Measurements from ENCODE around the gene TNFRSF12A. TPM values are rescaled to one million over a fixed set of nuclear protein-coding genes. Genes with fewer than 3 reads are reported as not detected.

The TNFRSF12A gene, protein sequence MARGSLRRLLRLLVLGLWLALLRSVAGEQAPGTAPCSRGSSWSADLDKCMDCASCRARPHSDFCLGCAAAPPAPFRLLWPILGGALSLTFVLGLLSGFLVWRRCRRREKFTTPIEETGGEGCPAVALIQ
- 630 and 760 TPM in 2 replicates for total RNA-seq

GRCh38 chr16:3020247-3020603 lies at the start of gene TNFRSF12A:
Gene TNFRSF12A (plus strand): TSS chr16:3020368. CDS start chr16:3020398, 30 bp downstream.

DNA sequence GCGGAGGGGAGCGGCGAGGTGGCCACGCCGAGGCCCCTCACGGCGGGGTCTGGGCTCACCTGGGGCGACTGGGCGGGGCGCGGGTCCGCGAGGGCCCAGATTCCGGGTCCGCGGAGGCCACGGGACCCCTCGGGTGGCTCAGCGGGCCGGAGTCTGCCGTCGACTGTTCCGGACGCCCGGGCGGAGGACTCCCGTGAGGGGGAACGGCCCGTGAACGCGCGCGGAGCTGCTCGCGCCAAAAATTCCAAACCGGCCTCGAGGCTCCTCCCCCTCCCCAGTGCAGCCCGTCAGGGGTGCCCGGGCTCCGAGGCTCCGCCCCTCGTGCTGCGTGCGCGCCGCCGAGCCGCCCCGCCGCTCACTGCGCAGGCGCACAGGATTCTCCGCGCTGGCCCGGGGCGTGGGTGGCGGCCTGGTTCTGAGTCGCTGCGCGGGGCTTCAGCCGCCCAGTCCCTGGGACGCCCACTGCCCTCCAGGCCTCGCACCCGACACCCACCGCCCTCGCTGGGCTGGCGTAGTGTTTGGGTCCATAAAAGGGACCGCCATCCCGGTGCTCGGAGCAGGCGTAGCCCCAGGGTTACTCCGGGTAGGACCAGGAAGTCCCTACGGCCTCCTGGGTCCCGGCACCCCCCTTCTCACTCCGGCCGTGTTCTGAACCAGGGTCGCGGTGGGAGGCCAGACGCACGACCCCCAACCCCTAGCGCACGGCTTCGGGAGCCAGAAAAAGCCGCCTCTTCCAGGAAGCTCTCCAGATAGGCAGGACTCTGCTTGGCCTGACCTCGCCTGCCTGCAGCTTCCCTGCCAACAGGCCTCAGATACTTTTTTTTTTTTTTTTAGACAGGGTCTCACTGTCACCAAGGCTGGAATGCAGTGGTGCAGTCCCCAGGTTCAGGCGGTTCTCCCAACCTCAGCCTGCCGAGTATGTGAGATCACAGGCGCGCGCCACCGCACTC lies 39.7 kb upstream of the TNFRSF12A start, which contains the start of gene PKMYT1:
PKMYT1 (minus strand) TSS at position 220 of the 950 bp plus-strand sequence. CDS start 789 bp downstream, outside the sequence.

GRCh38 chr16:3012828-3013420 lies 7.2 kb upstream of the TNFRSF12A start, which contains the start of gene CLDN9:
Gene CLDN9 (plus strand): TSS chr16:3012923. CDS start chr16:3013363, 440 bp downstream.

DNA sequence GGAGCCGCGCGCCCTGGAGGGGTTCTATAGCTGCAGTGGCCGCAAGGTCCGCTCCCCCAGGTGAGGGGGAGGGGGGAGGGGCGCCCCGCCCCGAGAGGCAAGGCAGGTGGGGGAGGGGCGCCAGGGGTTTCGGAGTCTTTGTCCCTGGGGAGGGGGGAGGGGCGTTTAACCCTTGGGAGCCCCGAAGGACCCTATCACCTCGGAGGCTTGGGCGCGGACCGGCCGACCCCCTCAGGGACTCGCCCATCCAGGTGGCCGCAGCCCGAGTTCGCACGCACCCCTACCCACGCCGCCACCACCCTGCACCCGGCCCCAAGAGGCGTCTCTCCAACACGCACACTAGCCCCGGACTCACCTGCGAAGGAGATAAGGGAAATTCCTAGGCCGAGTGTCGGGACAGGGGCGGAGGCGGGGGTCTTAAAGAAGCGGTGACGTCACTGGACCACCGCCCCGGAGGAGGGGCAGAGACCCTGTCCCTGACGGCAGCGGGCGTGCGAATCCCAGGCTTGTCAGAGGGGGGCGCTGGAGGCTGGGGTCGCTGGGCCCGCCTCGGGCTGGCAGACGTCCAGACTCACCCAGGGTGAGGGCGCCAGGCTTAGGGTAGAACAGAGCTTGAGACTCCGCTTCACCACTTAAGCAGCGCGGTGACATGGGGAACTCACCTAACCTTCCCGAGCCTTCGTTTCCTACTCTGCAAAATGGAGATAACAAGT lies 2.2 kb upstream of the TNFRSF12A start, which contains the start of gene CLDN6:
CLDN6 (minus strand) TSS at position 390 of the 713 bp plus-strand sequence. CDS start 2,162 bp downstream, outside the sequence.

GRCh38 chr16:3023669-3024478 lies 3.7 kb downstream of the TNFRSF12A start, which contains the start of the genes HCFC1R1 and THOC6:
Gene HCFC1R1 (minus strand): TSS chr16:3023942. CDS start chr16:3023941, 1 bp downstream.
Gene THOC6 (plus strand): TSS chr16:3024035. CDS start chr16:3024327, 292 bp downstream.

DNA sequence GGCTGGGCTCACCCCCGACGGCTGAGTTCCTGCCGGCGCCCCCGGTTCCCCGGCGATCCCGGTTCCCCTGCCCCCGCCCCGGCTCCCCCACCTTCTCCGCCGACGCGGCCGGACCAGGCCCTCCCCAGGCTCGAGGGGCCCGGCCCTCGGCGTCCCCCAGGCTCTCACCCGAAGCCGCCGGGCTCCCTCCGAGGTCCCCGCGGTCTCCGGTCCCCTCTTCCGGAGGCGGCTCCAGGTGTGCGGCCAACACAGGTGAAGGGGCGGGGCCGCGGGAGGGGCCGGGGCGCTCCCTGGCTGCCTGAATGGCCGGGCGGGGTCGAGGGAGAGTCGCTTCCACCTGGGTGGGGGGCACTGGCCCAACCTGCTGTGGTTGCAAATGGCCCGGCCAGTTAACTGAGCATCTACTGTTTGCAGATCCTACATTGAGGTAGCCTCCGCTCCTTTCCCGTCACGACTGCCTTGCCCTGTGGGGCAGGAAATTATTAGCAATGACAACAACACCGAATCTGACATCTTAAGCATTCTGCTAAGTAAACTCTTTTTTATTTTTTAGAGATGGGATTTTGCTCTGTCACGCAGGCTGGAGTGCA lies 16.7 kb downstream of the TNFRSF12A start, which contains the start of gene BICDL2:
BICDL2 (minus strand) TSS at position 219 of the 590 bp plus-strand sequence. CDS start 1,448 bp downstream, outside the sequence.

GRCh38 chr16:3045758-3046640 lies 25.8 kb downstream of the TNFRSF12A start, which contains the start of gene MMP25:
Gene MMP25 (plus strand): TSS chr16:3046561. CDS start chr16:3046918, 357 bp downstream.

DNA sequence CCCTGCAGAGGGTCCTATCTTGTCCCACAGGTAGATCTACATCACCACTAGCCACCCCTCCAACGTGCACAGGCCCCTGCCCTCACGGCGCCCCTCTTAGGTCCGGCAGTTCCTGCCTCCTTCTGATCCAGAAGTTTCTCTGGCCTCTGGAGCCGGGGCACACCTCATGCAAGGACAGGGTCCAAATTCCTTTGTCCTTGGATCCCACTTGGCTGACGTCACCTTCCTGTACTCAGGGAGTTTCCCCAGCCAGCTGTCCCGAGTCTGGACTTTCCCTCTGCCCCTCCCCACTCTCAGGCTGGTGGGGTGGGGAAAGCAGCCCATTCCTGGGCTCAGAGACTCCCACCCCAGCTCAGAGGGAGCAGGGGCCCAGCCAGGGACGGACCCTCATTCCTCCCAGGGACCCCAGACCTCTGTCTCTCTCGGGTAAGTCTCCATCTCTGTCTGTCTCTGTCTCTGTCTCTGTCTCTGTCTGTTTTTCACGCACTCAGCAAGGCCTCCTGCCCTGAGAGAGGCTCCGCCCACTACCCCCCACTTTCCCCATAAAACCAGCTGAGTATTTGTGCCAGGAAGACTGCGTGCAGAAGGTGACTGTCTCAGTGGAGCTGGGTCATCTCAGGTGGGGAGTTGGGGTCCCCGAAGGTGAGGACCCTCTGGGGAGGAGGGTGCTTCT lies 45.0 kb downstream of the TNFRSF12A start, which contains the start of gene IL32:
IL32 (plus strand) TSS at position 572 of the 673 bp plus-strand sequence. CDS start 172 bp downstream, outside the sequence.

Other genes with a start within 250 kb of the TNFRSF12A start
- 364 and 485 TPM in 2 replicates for gene ELOB, start 243.1 kb upstream of the TNFRSF12A start, total RNA-seq
- not detected in 2 replicates for gene PRSS33, start 232.8 kb upstream of the TNFRSF12A start, total RNA-seq
- gene PRSS41, start 221.9 kb upstream of the TNFRSF12A start, total RNA-seq = not detected in 2 replicates
- 0.25 and 1.6 TPM in 2 replicates for gene PRSS21, start 203.1 kb upstream of the TNFRSF12A start, total RNA-seq
- gene ZG16B, start 190.1 kb upstream of the TNFRSF12A start, total RNA-seq = 1.1 and 1.3 TPM in 2 replicates
- gene PRSS22, start 162.2 kb upstream of the TNFRSF12A start, total RNA-seq = 1.1 TPM in 1 of 2 replicates, not detected in the other
- gene FLYWCH2, start 137.2 kb upstream of the TNFRSF12A start, total RNA-seq = 73.0 and 87.7 TPM in 2 replicates
- 46.4 and 54.1 TPM in 2 replicates for gene FLYWCH1, start 108.4 kb upstream of the TNFRSF12A start, total RNA-seq
- 0.81 and 4.9 TPM in 2 replicates for gene KREMEN2, start 56.1 kb upstream of the TNFRSF12A start, total RNA-seq
- 6.5 and 22.5 TPM in 2 replicates for gene PAQR4, start 51.0 kb upstream of the TNFRSF12A start, total RNA-seq
- gene PKMYT1, start 39.9 kb upstream of the TNFRSF12A start, total RNA-seq = 6.3 and 101 TPM in 2 replicates
- gene CLDN9, start 7.4 kb upstream of the TNFRSF12A start, total RNA-seq = under 0.01 TPM in 1 of 2 replicates, not detected in the other
- gene CLDN6, start 2.2 kb upstream of the TNFRSF12A start, total RNA-seq = 31.8 and 63.8 TPM in 2 replicates
- gene HCFC1R1, start 3.6 kb downstream of the TNFRSF12A start, total RNA-seq = 61.8 and 378 TPM in 2 replicates
- gene THOC6, start 3.7 kb downstream of the TNFRSF12A start, total RNA-seq = 32.4 and 43.7 TPM in 2 replicates
- not detected in 2 replicates for gene BICDL2, start 16.6 kb downstream of the TNFRSF12A start, total RNA-seq
- under 0.01 and 0.13 TPM in 2 replicates for gene MMP25, start 26.2 kb downstream of the TNFRSF12A start, total RNA-seq
- 128 and 172 TPM in 2 replicates for gene IL32, start 45.3 kb downstream of the TNFRSF12A start, total RNA-seq
- not detected in 2 replicates for gene ZSCAN10, start 78.9 kb downstream of the TNFRSF12A start, total RNA-seq
- 15.8 and 25.9 TPM in 2 replicates for gene ZNF205, start 92.2 kb downstream of the TNFRSF12A start, total RNA-seq
- 5.9 and 9.9 TPM in 2 replicates for gene ZNF213, start 114.7 kb downstream of the TNFRSF12A start, total RNA-seq
- not detected in 2 replicates for gene OR1F1, start 167.8 kb downstream of the TNFRSF12A start, total RNA-seq
- 4.6 and 4.9 TPM in 2 replicates for gene ZNF200, start 214.8 kb downstream of the TNFRSF12A start, total RNA-seq
- not detected in 2 replicates for gene MEFV, start 236.3 kb downstream of the TNFRSF12A start, total RNA-seq